Ovary (tissue), 9 donors: ENCODE measurements around the gene MAPK13. TPM values are rescaled to one million over a fixed set of nuclear protein-coding genes. Genes with fewer than 3 reads are reported as not detected.

ENCODE experiments used
- DNase-seq, 5 donors: peaks; one replicate each; pipeline ENCODE4 v3.0.0-alpha.2; 2019 to 2020
- H3K27ac ChIP-seq, 2 donors: fragments of 200-600 bp; one replicate each; pipeline versions ENCODE4 v1.5.1 to v1.8.0; 2019 to 2022
- H3K27me3 ChIP-seq: fragments of 200-600 bp; one replicate; pipeline ENCODE4 v1.8.0; 2022
- H3K36me3 ChIP-seq: fragments of 200-600 bp; sonication (generic); one replicate; pipeline ENCODE4 v1.5.1; 2019
- H3K4me1 ChIP-seq: one replicate; pipeline ENCODE4 v1.8.1; 2013; ENCODE audit warnings: mild to moderate bottlenecking, moderate library complexity; ENCODE audit not compliant: insufficient read depth
- H3K4me3 ChIP-seq: fragments of 200-600 bp; sonication (generic); one replicate; pipeline ENCODE4 v1.5.1; 2017
- H3K9me3 ChIP-seq, 2 donors: fragments of 200-600 bp in 1 of 2; sonication (generic) in 1 of 2; one replicate each; pipeline versions ENCODE4 v1.5.1 to v1.8.1; 2013 to 2019; ENCODE audit warnings: mild to moderate bottlenecking in 1 of 2, moderate library complexity in 1 of 2
- EP300 ChIP-seq: sonication (generic); formaldehyde crosslinking; IDR thresholded peaks from one replicate; pipeline ENCODE4 v1.6.1; 2017; ENCODE audit warnings: antibody characterized with exemption
- POLR2A ChIP-seq: fragments of 450-650 bp; IDR thresholded peaks from one replicate; pipeline ENCODE4 v1.6.1; 2017; ENCODE audit warnings: antibody characterized with exemption, mild to moderate bottlenecking, moderate library complexity
- WGBS, 3 donors: extraction: QIAGEN DNeasy Blood & Tissue Kit in 1 of 3; methylation state at CpG; one replicate each; pipeline versions ENCODE4 v1.1.5 to v1.1.7; 2013 to 2017; 5-methylcytosine and 5-hydroxymethylcytosine counted together
- intact Hi-C, 4 donors: fragments of 100-400 bp; cut with DNase I; formaldehyde crosslinking; loops; one replicate each; pipeline versions ENCODE4 v1.11.0 to v1.15.1; 2022 to 2023
- polyA plus RNA-seq, 2 donors: library from polyadenylated mRNA; stranded (reverse); fragments of 200-250 nt in 1 of 2; fragments of 350-450 nt in 1 of 2; fragmentation: Illumina TruSeq in 1 of 2; extraction: RNeasy Lipid Tissue Mini Kit (QIAGEN cat#74804) in 1 of 2; gene quantifications; one replicate each; pipeline ENCODE4 v1.2.3, GENCODE V29; 2013 to 2014
- total RNA-seq, 7 donors: library from RNA; depleted of rRNA in 2 of 7; stranded (reverse); fragments of >200 nt in 2 of 7; fragmentation: NEBNext Ultra II Directional in 3 of 7; extraction: Animal tissue kit (Norgen Biotek cat#: 25700) in 3 of 7; gene quantifications; one replicate each; pipeline versions ENCODE4 v1.1.0 to v1.2.4, GENCODE V29; 2016 to 2023
- TF ChIP-seq, protein P1 (sequence below), 3 donors: fragments of 450-650 bp in 2 of 3; fragments of 200-600 bp in 1 of 3; IDR thresholded peaks; one replicate each; pipeline versions ENCODE4 v1.5.1 to v1.8.0; 2016 to 2022; ENCODE audit warnings: antibody characterized with exemption in 3 of 3, mild to moderate bottlenecking in 1 of 3
- donor health status: DM: no; HTN: no; CAD: no; lungs with moderate emphysema.
- donor health status: DM: no; HTN: no; CAD: no.
- donor health status: Bipolar disorder and iron deficiency.
- donor health status: DM: yes; HTN: yes; CAD: no.
- donor health status: DM: no; HTN: no; CAD: no.
- donor health status: DM: yes; HTN: yes; CAD: no.

MAPK13 gene
- total and polyA plus RNA-seq, 9 donors: 3.3 to 15.6 (median 6.2) TPM

DNA sequence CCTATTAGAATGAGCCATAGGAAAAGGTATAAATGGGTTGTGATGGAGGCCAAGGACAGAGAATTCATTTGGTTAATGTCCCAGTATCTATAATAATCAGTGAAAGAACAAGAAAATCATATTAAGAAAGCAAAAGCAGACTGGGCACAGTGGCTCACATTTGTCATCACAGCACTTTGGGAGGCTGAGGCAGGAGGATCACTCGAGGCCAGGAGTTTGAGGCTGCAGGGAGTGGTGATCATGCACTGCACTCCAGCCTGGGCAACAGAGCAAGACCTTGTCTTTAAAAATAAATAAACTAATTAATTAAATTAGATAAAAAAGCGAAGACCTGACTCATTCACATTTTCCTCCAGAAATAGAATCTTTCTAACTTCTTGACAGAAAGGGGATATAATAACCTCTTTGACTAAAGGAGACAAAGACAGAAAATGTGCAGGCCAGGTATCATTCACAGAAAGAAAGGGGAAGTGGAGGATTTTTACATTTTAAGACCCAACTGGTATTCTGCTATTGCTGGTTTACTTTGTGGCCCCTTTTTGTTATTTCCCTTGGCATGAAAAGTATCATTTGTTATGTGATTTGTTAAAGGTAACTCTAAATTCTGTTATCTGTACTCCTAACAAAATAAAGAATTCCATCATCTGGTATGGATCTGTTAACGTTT is 31.9 kb upstream of the MAPK13 start:
- H3K9me3 ChIP-seq: no peaks in the 10 kb centered on the region
- H3K36me3 ChIP-seq: no peaks in the 10 kb centered on the region
- H3K27ac ChIP-seq: no peak overlapping the region
- no peak overlapping the region for H3K4me3 ChIP-seq
- intact Hi-C loops: loop anchor here in 2 of 4 donors (5.0 to 10.0 kb wide), 3 partner anchors 71 to 574 kb away; partner anchors contain the start of gene MAPK14 (in 1 of the 2)
- no peak for TF ChIP-seq POLR2A
- no peak for TF ChIP-seq EP300
- TF ChIP-seq, protein P1, sequence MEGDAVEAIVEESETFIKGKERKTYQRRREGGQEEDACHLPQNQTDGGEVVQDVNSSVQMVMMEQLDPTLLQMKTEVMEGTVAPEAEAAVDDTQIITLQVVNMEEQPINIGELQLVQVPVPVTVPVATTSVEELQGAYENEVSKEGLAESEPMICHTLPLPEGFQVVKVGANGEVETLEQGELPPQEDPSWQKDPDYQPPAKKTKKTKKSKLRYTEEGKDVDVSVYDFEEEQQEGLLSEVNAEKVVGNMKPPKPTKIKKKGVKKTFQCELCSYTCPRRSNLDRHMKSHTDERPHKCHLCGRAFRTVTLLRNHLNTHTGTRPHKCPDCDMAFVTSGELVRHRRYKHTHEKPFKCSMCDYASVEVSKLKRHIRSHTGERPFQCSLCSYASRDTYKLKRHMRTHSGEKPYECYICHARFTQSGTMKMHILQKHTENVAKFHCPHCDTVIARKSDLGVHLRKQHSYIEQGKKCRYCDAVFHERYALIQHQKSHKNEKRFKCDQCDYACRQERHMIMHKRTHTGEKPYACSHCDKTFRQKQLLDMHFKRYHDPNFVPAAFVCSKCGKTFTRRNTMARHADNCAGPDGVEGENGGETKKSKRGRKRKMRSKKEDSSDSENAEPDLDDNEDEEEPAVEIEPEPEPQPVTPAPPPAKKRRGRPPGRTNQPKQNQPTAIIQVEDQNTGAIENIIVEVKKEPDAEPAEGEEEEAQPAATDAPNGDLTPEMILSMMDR (IDR thresholded peaks at IDR 0.05): no peak
- H3K4me1 ChIP-seq: no peaks in the 10 kb centered on the region
- no peaks in the 10 kb centered on the region for H3K27me3 ChIP-seq
- WGBS, 3 donors: 64 to 74% (median 69%) methylated on average over 3 of the region's 3 CpGs
- DNase-seq: no peak

DNA sequence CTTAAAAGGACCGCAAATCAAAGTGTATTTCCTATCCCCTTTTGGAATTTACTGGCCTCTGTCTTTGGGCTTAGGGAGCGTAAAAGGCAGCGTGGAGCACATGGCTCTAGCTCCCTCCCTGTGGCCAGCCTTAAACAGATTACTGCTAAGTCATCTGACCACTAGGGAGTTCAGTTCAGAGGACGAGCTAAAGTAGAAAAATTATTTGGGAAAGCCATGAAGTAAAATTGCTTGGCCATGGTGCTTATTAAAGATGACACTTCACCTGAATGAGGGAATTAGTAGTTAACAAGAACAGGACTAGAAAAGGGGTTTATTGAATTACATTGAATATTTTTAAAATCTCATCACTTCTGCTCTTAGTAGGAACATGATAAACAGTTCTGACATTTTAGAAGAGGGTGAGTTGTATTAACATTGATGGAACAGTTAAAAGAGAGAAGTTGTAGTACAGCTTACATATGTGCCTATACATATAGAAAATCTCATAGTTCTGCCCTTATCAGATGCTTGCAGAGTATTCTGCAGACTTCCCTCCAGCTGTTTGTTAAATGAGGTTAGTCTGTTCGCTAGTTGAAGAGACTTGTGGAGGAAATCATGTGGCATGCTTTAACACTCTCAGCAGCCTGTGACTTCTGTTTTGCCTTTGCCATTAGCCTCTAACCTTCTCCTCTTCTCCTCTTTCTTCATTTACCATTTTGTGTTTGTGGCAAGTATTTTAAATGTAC is 31.2 kb upstream of the MAPK13 start:
- Histone ChIP-seq H3K27me3 (no peaks in the 10 kb centered on the region), H3K36me3 (no peaks in the 10 kb centered on the region), H3K4me3 (no peak overlapping the region), H3K4me1 (no peaks in the 10 kb centered on the region), H3K27ac (no peak overlapping the region), H3K9me3 (no peaks in the 10 kb centered on the region)
- intact Hi-C loops: loop anchor here in 2 of 4 donors (5.0 to 10.0 kb wide), 3 partner anchors 72 to 574 kb away; partner anchors contain the start of gene MAPK14 (in 1 of the 2)
- no peak for TF ChIP-seq POLR2A
- TF ChIP-seq, protein P1 (IDR thresholded peaks at IDR 0.05): no peak
- no peak for DNase-seq
- 47 to 69% (median 68%) methylated on average over 5 of the region's 5 CpGs for WGBS, 3 donors

DNA sequence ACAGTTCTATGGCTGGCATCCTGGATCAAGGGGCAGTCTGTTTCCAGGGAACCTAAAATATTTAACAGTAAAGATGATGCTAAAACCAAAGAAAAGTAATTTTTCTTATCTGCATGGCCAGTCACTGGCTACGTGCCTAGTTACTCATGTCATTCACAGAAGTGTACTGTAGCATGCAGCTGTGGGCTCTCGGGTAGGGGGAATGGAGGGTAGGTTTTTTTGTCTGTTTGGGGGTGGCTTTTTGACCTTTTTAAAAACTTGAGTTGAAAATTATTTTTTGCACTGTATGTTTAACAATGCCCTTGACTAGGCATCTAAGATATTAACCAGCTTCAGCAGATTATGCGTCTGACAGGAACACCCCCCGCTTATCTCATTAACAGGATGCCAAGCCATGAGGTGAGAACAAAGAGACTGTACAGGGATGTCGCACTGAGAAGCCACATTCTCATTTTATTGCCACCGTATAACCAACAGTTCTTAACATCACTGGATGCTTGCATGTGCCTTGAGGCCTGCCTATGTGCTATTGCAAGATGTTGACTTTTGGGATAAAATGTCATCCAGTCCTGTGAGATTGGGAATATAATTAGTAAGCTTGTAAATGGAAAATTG is 30.3 kb upstream of the MAPK13 start:
- Histone ChIP-seq H3K4me3 (no peak overlapping the region), H3K4me1 (no peaks in the 10 kb centered on the region), H3K27me3 (no peaks in the 10 kb centered on the region), H3K36me3 (no peaks in the 10 kb centered on the region), H3K9me3 (no peaks in the 10 kb centered on the region), H3K27ac (no peak overlapping the region)
- intact Hi-C loops: loop anchor here in 2 of 4 donors (5.0 to 10.0 kb wide), 3 partner anchors 73 to 575 kb away; partner anchors contain the start of gene MAPK14 (in 1 of the 2)
- no peak for DNase-seq
- TF ChIP-seq, protein P1 (IDR thresholded peaks at IDR 0.05): no peak
- TF ChIP-seq EP300: no peak
- TF ChIP-seq POLR2A: no peak
- 79 to 83% (median 82%) methylated on average over 6 of the region's 6 CpGs for WGBS, 3 donors

DNA sequence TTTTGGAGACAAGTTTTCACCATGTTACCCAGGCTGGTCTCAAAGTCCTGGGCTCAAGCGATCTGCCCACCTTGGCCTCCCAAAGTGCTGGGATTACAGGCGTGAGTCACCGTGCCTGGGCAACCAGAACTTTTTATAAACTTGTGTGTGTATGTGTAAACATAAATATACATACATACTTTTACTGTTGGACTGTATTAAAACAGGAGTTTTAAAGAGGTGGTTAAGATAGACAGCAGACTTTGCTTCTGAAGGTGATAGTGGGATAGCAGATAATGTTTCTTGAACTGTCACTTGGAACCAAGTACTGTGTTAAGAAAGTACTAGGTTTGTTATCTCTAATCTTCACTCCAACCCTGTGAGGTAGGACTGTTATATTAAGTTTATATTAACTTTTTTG is 28.6 kb upstream of the MAPK13 start:
- Histone ChIP-seq H3K9me3 (no peaks in the 10 kb centered on the region), H3K27ac (no peak overlapping the region), H3K36me3 (no peaks in the 10 kb centered on the region), H3K4me1 (no peaks in the 10 kb centered on the region), H3K4me3 (no peak overlapping the region), H3K27me3 (no peaks in the 10 kb centered on the region)
- no peak for TF ChIP-seq POLR2A
- TF ChIP-seq, protein P1 (IDR thresholded peaks at IDR 0.05): no peak
- TF ChIP-seq EP300: no peak
- DNase-seq: no peak
- intact Hi-C loops: no loop called here
- 95 to 97% (median 96%) methylated on average over 3 of the region's 3 CpGs for WGBS, 3 donors
